GM19455 (cell line): ENCODE results near the gene HIRIP3.

Experiments
- ATAC-seq: cut with Tn5 transposase; IDR thresholded peaks from one replicate; pipeline ENCODE4 v1.9.1; 2021; ENCODE audit not compliant: unreplicated experiment

The HIRIP3 gene

GRCh38 chr16:30000735-30001631 is 5.6 kb upstream of the HIRIP3 start:
- no peak for ATAC-seq

- no peak for ATAC-seq
These were observed 4.2 kb upstream of the HIRIP3 start for GRCh38 chr16:29999605-30000004.

GRCh38 chr16:29996766-29997250 is 1.4 kb upstream of the HIRIP3 start:
- ATAC-seq, result no peak

GRCh38 chr16:29995911-29996765 is 721 bp upstream of the HIRIP3 start, which contains the start of gene INO80E:
Gene INO80E, plus strand, starts transcription at chr16:29996241. Its CDS starts 70 bp downstream, at chr16:29996311.
- peak; percentile 90 for ATAC-seq

GRCh38 chr16:29994600-29995323 is 655 bp downstream of the HIRIP3 start:
- ATAC-seq, result peak; percentile 42

- no peak for ATAC-seq
These were observed 1.4 kb downstream of the HIRIP3 start for GRCh38 chr16:29993903-29994599.

GRCh38 chr16:29993191-29993902 is 2.1 kb downstream of the HIRIP3 start:
- ATAC-seq, result no peak

GRCh38 chr16:29992344-29992967 is 3.0 kb downstream of the HIRIP3 start:
- ATAC-seq, result no peak

- ATAC-seq, result no peak
These were observed 3.9 kb downstream of the HIRIP3 start for GRCh38 chr16:29991571-29991904.

- ATAC-seq, result no peak
These were observed 4.4 kb downstream of the HIRIP3 start for GRCh38 chr16:29990883-29991570.

GRCh38 chr16:29990034-29990433 is 5.4 kb downstream of the HIRIP3 start:
- no peak for ATAC-seq

- no peak for ATAC-seq
These were observed 6.1 kb downstream of the HIRIP3 start for GRCh38 chr16:29989111-29989858.

GRCh38 chr16:29988346-29989075 is 6.9 kb downstream of the HIRIP3 start:
- ATAC-seq, result no peak

GRCh38 chr16:29987371-29988085 is 7.9 kb downstream of the HIRIP3 start:
- no peak for ATAC-seq

GRCh38 chr16:29986931-29987330 is 8.5 kb downstream of the HIRIP3 start:
- no peak for ATAC-seq

GRCh38 chr16:29986231-29986630 is 9.2 kb downstream of the HIRIP3 start:
- no peak for ATAC-seq
